CD4-positive, alpha-beta T cell treated with Interleukin-17A for 1 hour (primary cell): ENCODE results near the gene GIN1.
"Not testable (repeated sequence)": the region's sequence is repeated elsewhere in the genome, so short reads cannot be mapped to it uniquely, and the experiment has no call there.

Source experiments
- DNase-seq: peaks from one replicate; pipeline ENCODE4 v3.0.0-alpha.2; 2020

GIN1 gene

DNA sequence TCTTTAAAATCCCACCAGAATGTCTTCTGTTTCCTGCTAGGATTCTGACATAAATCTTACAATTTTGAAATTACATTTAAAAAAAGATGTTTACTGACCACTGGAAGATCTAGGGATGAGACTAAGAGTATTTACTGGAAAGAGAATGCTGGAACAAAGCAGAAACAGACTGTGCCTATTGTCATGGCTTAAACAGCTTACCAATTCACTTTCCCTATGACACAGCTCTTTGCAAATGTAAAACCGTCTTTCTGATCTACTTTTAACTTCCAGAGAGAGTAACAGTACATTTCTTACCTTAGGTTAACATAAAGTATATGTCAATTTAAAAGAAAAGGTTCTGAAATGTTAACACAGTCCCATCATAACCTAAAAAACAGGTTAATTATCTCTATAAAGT lies 10.7 kb downstream of the GIN1 start:
- no peak for DNase-seq

DNA sequence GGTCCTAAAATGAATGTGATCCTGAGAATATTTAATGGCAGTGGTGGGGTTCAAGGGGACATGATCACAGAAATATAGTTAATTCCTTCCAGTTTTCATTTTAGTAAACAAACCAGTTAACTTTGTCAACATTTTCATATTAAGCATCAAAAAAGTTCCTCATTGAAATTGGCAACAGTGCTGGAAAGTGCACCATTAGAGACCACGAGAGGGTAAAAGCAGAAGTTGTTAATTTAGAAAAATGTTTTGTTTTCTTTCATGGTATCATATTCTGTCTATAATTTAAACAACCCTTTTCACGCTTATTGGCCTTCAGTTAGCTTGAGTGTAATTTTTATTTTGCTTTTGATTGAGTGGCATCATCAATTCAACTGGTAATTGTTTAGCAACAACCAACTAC lies 11.9 kb downstream of the GIN1 start:
- no peak for DNase-seq

DNA sequence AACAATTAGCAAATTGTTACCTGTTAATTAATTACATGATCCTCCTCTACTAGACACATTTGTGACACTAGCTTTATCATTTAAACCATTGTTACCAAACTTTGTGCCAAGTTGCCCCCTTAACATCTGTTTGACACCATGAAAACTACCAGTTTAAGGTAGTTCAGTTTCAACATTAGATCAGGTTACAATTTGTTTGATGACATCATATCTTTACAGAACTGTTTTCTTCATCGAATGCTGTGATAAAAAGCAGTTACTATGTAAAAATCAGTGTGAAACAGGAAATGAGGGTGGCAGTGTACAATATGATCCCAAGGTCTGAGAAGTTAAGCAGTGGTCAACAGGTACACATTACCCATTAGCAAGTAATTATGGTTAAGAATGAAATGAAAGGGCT lies 17.7 kb downstream of the GIN1 start:
- no peak for DNase-seq

DNA sequence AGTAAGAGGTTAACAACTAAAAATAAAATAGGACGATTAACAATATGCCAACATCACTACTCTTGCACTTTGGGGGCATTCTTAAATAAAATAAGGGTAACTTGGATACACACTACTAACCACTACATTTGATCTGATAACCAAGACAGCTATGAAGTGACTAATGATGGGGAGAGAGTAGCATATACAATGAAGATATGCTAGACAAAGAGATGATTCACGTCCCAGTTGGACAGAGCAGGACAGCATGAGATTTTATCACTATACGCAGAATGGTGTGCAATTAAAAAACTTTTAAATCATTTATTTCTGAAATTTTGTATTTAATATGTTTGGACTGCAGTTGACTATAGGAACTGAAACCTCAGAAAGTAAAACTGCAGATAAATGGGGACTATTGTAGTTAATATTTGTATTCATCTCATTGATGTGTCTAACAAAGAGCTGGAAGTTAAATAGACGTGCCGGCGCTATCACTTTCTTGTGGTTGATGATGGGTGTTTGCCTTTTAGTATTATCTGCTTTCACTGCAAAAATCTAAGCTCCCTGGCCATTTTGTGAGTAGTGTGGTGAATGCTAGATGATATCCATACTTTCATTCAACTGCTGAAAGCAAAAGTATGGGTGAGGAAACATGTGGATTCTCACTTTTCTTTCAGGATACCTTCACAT lies 18.7 kb downstream of the GIN1 start:
- DNase-seq, result no peak

DNA sequence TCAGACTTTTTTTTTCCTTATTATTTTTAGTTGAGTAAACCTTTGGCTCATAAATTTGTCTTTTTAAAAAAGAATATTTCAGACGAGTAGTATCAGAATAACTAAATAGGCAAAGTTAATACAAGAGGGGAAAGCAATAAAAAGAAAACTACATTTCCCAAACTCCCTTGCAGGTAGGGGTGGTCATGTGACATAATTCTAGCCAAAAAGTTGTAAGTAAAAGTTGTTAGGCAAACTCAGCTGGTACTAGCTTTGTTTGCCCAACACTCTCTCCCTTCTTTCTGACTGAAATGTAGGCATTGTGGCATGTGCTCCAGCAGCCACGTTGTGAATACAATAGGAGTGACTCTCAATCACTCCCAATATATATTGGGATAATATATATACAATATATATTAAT lies 20.9 kb downstream of the GIN1 start:
- no peak for DNase-seq

DNA sequence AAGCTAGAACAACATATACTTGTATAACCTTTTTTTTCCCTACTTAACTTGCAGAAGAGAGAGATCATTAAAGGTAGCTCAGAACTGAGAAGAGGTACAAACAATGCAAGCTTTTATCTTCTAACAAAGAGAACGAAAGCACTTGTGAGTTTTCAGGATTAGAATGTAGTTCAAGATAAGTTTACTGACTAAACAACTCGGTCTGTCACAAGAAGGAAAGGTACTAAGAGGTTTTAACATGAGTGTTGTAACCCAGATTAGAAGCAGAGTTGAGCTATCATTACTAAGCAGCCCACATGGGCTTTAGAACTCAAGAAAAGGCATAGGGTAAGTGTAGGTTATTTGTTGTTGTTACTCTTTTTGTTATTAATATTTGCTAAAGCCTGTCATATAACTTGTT lies 25.2 kb downstream of the GIN1 start:
- no peak for DNase-seq

DNA sequence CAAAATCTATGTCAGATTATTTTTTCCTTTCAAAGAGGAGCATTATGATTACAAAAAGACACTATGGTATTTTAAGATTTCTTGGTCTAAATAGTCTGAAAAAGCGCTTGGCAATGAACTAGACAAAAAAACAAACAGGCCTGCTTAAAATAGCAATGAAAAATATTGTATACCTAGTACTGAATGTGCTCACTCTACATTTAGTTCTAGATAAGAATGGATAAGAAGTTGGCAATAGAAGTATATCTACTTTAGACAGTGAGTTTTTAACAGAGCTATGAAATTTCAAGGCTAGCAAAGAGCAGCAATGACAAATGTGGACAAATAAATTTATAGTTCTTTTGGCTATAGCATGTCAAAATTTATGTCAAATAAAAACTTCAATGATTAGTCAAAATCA lies 26.2 kb downstream of the GIN1 start:
- DNase-seq, result no peak

DNA sequence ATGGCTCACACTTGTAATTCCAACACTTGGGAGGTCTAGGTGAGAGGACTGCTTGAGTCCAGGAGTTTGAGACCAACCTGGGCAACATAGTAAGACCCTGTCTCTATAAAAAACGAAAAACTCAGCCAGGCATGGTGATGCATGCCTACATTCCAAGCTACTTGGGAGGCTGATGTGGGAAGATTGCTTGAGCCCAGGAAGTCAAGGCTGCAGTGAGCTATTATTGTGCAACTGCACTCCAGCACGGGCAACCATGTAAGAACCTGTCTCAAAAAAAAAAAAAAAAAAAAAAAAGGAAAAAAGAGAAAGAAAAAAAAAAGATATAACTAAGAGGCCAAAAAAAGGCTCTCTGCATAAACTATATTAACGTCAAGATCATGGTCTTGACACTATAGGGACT lies 27.3 kb downstream of the GIN1 start:
- DNase-seq, result no peak

DNA sequence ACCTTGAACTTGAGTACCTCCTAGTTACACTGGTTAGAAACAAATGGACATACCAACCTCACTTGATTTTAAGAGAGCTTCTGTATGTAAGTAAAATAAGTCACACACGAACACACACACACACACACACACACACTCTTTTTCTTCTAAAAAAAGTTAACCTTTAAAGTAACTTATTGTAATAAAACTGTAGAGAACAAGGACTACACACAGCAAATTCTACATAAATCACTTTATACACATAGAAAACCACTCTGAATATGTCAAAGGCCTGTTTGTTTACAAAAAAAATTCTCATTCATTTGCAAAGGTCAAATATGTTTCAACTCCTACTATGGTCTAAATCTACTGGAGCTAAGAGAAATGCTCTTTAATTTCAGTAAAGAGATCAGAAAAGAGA lies 29.1 kb downstream of the GIN1 start:
- no peak for DNase-seq

DNA sequence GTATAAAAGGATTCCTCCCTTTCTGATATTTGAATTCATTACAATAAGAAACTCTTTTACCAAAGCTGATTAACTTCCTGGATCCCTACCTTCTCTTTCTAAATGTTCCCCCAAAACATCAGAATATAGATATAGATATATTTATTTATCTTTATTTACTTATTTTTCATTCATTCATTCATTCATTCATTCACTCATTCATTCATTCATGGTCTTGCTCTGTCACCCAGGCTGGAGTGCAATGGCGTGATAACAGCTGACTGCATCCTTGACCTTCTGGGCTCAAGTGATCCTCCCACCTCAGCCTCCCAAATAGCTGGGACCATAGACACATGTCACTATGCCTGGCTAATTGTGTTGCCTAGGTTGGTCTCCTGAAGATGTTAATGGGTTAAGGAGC lies 30.7 kb downstream of the GIN1 start:
- DNase-seq, result no peak

DNA sequence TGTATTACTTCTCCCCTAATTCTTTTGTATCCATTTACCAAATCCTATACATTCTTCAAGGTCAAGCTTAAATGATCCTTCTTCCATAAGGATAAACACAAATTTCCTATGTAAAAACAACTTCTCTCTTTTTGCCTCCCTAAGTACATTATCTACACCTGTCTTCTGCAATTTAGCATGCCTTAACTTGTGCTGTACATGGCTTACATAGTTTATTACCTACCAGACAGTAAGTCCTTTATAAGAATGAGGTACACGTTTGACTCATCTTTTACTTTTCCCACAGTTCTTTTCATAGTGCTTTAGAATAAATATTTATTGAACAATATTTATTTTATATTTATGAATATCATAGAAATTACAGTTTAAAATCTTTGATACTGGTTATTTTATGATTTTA lies 33.4 kb downstream of the GIN1 start:
- no peak for DNase-seq

DNA sequence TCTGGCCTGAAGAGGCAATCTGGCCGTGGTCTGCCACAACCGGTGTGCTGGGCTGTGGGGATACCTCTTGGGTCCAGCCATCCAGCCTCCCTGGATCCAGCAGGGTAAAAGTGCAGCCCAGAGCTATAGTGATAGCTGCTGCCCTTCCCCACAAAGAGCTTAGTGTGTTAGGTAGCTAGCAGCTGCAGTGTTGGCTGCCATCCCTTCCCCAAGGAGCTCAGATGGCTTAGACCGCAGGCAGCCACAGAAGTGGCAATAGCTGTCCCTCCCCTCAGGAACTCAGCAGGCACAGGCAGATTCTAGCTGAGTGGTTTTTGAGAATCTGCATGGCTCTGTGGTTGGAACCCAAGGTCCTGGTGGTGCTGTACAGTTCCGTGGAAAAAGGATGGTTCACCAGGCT lies 40.1 kb downstream of the GIN1 start:
- DNase-seq, result no peak

DNA sequence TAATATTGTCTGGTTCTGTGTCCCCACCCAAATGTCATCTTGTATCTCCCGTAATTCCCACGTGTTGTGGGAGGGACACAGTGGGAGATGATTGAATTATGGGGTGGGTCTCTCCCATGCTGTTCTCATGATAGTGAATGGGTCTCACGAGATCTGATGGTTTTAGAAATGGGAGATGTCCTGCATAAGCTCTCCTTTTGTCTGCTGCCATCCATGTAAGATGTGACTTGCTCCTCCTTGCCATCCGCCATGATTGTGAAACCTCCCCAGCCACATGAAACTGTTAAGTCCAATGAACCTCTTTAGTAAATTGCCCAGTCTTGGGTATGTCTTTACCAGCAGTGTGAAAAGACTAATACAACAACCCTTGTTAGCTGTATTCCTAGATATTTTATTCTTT lies 44.5 kb downstream of the GIN1 start:
- DNase-seq, result no peak

DNA sequence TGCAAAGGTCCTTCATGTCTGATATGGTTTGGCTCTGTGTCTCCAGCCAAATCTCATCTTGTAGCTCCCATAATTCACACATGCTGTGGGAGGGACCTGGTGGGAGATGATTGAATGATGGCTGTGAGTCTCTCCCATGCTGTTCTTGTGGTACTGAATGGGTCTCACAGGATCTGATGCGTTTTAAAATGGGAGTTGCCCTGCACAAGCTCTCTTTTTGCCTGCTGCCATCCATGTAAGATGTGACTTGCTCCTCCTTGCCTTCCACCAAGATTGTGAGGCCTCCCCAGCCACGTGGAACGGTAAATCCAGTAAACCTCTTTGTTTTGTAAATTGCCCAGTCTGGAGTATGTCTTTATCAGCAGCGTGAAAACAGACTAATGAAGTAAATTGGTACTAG lies 46.4 kb downstream of the GIN1 start:
- DNase-seq, result not testable (repeated sequence)

DNA sequence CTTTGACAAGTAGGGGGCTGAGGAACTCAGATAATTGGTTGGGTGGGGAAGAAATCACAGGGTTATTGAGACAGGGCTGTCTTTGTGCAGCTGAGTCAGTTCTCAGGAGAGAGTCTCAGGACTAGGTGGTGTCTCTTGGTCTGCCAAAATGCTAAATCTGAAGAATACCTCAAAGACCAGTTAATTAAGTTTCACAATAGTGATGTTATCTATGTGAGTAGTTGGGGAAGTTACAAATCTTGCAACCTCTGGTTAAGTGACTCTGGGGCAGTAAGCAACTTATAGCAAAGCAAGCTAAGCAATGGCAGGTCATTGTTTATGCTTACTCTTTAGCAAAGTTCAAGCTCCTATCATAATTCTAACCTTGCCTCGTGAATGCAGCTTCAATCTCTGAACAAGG lies 53.6 kb downstream of the GIN1 start:
- no peak for DNase-seq

DNA sequence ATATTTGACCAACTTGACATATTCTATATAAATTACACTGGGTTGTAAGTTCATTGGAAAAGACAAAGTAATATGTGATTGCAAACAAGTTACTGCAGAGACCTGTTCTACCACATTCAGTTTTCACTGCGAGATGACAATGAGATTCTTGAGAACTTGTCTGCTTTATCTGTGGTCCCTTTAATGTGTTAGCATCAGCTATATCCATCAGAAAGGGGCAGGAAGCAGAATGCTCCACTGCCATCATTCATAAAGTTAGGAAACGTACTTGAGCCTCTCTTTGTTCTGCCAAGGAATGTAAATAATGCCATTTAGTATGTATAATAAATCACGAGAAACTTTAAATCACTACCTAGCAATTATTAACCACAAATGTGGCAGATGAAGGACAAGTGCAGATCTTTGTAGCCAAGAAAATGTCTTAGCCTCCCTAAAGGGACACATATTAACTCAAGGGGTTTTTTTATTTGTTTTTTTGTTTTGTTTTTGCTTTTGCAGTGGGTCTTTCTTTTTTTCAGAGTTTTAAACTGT lies 59.4 kb downstream of the GIN1 start:
- no peak for DNase-seq

DNA sequence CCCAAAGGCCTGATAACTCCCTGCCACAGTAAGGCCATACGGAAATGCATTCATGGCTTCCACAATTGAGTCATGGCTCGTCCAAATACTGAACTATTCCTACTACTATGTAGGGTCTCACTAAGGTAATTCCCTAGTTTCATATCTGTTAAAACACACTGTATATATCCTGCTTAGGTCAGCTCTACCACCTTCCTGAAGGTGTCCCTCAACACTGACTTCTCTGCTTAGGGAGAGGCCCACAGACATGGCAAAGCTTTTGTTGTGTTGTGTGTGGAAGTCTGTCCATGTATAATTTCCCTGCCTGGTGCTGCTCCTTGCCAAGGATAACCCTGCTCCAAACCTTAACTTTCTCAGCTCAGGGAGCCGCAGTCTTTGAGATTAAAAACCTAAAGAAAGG lies 60.4 kb downstream of the GIN1 start:
- DNase-seq, result no peak

DNA sequence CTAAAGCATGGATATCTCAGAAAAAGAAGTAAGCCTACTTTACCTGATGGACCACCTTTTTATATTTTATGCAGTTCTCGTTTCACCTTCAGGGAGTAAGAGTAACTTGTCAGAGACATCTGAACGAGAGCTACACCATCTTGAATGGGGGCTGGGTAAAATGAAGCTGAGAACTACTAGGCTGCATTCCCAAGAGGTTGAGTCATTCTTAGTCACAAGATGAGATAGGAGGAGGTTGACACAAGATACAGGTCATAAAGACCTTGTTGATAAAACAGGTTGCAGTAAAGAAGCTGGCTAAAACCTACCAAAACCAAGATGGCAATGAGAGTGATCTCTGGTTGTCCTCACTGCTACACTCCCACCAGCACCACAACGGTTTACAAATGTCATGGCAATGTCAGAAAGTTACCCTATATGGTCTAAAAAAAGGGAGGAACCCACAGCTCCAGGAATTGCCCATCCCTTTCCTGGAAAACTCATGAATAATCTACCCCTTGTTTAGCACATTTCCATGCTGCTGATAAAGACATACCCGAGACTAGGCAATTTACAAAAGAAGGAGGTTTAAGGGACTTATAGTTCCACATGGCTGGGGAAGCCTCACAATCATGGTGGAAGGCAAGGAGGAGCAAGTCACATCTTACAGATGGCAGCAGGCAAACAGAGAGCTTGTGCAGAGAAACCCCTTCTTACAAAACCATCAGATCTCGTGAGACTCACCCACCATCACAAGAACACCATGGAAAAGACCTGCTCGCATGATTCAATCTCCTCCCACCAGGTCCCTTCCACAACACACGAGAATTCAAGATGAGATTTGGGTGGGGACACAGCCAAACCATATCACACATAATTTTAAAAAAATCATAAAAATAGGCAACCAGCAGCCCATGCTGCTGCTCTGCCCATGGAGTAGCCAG lies 62.5 kb downstream of the GIN1 start:
- no peak for DNase-seq

DNA sequence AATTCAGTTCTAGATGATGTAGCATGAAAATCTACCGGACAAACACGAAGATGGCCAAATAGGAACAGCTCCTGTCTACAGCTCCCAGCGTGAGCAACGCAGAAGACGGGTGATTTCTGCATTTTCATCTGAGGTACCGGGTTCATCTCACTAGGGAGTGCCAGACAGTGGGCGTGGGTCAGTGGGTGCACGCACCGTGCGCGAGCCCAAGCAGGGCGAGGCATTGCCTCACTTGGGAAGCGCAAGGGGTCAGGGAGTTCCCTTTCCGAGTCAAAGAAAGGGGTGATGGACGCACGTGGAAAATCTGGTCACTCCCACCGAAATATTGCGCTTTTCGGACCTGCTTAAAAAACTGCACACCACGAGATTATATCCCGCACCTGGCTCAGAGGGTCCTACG lies 73.2 kb downstream of the GIN1 start:
- DNase-seq, result not testable (repeated sequence)

DNA sequence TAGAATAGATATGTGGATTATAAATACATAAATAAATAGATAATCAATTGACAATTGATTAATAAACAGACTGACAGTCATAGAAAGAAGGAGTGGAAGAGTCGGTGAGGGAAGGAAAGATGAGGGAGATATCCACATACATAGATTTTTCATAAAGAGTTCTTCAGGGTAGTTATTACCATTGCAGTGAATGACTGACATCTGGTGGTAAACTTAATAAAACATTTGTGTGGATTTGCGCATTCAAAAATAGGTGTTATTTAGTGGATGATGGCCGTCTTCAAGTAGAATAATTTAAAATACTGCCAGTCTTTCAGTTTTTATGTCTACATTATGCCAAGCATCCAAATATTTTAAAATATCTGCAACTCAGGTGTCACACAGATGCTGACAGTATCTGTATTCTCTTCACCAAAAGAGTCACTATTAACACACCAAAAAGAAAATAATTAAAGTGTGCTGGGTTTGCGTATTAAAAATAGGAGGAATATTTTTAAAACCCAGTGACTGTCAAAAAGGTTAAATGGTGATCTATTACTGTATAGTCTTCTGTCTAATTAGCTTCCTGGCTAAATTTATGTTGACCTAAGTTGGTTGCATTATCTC lies 78.8 kb downstream of the GIN1 start:
- DNase-seq, result peak; percentile 39

DNA sequence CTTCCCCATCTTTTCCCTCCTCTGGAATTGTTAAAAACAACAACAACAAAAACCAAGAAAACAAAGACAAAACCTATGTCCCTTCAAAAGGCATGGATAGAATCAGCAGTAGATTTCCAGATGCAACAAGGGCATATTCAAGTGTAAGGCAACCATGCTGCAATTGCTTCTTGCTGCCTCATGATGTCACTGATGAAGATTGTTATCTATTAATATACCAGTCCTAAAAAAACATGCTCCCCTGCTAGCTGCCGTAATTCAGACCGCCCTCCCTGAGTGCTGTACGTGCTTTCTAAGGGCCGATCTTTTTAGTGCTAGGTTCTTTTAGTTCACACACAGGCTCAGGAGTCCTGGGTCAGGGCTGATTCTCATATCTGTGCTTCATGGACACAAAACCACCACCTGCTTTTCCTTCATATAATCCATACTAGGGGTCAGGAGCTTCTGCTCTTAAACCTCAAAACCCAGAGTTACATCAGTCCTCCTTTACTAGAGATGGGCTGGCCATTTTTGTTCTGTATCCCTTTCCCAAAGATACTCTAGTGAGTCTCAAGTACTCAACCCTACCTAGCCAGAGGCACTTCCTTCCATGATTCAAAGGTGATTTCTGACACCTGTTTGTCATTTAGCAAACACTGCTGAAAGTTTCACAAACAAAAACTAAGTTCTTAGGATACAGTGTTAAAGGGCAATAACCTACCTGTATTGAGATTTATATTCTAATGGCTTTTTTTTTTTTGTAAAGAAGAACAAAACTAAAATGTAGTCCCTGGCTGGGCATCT lies 82.1 kb downstream of the GIN1 start:
- DNase-seq, result no peak

DNA sequence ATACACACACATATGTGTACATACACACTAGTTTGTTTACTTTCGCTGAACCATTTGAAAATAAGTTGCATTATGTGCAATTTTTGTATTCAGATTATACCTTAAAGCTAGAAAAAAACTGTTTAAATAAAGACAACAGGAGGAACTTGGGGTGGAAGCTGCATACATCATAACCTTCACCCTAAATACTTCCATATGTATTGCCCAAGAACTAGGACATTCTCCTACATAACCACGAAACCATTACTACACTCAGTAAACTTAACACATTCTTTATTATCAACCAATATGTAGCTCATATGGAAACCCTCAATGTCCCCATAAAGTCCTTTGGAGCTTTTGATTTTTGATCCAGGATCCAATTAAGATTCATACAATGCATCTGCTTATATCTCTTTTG lies 83.3 kb downstream of the GIN1 start:
- no peak for DNase-seq
